Measurements from ENCODE around the gene CSRP1.

DNA sequence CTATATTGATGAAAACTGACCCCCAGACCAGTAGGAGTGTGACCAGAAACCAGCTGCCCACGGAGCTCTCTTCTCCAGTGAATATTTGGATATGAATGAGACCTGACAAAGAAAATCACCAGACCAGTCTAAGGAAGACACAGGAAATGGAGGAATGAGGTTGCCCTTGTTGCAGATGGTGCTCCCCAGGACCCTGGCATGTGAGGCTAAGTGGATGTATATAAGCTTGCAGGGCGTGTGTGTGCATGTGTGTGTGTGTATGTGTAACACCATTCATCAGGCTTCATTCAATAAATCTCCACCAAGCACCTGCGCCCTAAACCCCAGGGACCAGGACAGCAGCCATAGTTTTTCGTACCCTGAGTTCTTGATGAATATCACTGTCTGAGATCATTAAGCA lies 52.3 kb downstream of the CSRP1 start:
- TF ChIP-seq, protein P1, sequence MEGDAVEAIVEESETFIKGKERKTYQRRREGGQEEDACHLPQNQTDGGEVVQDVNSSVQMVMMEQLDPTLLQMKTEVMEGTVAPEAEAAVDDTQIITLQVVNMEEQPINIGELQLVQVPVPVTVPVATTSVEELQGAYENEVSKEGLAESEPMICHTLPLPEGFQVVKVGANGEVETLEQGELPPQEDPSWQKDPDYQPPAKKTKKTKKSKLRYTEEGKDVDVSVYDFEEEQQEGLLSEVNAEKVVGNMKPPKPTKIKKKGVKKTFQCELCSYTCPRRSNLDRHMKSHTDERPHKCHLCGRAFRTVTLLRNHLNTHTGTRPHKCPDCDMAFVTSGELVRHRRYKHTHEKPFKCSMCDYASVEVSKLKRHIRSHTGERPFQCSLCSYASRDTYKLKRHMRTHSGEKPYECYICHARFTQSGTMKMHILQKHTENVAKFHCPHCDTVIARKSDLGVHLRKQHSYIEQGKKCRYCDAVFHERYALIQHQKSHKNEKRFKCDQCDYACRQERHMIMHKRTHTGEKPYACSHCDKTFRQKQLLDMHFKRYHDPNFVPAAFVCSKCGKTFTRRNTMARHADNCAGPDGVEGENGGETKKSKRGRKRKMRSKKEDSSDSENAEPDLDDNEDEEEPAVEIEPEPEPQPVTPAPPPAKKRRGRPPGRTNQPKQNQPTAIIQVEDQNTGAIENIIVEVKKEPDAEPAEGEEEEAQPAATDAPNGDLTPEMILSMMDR (conservative IDR thresholded peaks at IDR 0.05 in 1 of 2, IDR thresholded peaks at IDR 0.05 in 1 of 2; ENCODE audit: extremely low read depth in 1 of 2, insufficient read depth in 1 of 2, low read depth in 1 of 2, low read length in 2 of 2) = no peak
- no peak for TF ChIP-seq EZH2 (IDR thresholded peaks at IDR 0.05; ENCODE audit: borderline replicate concordance, low read length)
